C4-2B (cell line): ENCODE measurements around the gene GRID1.

Source experiments
- H3K27ac ChIP-seq: fragments of 450-650 bp; 2 replicates; pipeline ENCODE4 v1.5.1; 2017
- ZFX ChIP-seq: fragments of 450-650 bp; IDR thresholded peaks from 2 replicates; pipeline ENCODE4 v1.6.1; 2017
- TF ChIP-seq, protein P1 (sequence below): fragments of 450-650 bp; conservative IDR thresholded peaks from 2 replicates; pipeline ENCODE4 v1.5.1; 2017; ENCODE audit warnings: mild to moderate bottlenecking

Gene GRID1

DNA sequence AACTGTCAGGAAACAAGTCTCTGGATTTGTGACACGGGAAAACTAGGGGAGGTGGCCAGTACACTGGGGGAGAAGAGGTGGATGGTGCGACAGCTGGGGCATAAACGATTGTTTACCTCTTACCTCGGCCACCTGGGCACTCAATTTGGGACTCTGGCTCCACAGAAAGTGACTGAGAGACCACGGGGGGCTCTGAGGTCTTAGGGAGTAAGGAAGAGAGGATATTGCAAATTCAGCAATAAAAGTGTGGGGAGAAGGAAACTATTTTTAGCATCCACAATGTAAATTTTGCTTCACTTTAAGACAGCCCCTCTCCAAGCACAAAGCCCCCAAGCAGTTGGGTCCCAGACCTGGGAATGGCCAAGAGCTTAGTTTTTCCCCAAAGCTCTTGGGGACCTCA lies 440.5 kb downstream of the GRID1 start:
- no peak for TF ChIP-seq ZFX
- TF ChIP-seq, protein P1, sequence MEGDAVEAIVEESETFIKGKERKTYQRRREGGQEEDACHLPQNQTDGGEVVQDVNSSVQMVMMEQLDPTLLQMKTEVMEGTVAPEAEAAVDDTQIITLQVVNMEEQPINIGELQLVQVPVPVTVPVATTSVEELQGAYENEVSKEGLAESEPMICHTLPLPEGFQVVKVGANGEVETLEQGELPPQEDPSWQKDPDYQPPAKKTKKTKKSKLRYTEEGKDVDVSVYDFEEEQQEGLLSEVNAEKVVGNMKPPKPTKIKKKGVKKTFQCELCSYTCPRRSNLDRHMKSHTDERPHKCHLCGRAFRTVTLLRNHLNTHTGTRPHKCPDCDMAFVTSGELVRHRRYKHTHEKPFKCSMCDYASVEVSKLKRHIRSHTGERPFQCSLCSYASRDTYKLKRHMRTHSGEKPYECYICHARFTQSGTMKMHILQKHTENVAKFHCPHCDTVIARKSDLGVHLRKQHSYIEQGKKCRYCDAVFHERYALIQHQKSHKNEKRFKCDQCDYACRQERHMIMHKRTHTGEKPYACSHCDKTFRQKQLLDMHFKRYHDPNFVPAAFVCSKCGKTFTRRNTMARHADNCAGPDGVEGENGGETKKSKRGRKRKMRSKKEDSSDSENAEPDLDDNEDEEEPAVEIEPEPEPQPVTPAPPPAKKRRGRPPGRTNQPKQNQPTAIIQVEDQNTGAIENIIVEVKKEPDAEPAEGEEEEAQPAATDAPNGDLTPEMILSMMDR: no peak

DNA sequence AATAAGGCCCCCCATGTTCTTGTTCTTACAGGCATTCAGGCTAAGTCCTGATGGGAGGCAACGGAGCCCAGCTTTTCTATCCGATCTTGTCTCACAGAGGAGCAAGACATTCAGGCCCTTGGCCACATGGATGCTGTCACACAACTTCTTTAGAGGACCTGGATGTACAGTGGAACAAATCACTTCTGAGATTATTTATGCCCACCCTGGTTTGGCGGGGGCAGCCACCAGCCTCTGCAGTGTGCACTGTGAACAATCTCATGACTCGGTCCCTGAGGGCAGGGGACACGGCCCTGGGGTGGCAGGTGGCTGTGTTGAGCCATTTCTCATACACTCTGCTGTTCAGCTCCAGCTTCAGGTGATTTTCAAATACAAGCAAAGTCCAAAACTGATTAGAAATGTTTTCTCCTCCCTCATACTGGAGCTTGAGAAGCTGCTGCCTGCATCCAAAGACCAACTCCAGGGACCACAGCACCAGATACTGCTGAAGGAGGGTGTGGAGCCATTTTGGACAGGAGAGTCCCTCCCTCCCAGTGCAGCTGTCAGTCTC lies 441.3 kb downstream of the GRID1 start:
- no peak for TF ChIP-seq ZFX
- TF ChIP-seq, protein P1: no peak
- H3K27ac ChIP-seq: no peak overlapping the region

More for the DNA sequence above, 440.5 kb downstream of the GRID1 start:
- H3K27ac ChIP-seq: no peak overlapping the region

DNA sequence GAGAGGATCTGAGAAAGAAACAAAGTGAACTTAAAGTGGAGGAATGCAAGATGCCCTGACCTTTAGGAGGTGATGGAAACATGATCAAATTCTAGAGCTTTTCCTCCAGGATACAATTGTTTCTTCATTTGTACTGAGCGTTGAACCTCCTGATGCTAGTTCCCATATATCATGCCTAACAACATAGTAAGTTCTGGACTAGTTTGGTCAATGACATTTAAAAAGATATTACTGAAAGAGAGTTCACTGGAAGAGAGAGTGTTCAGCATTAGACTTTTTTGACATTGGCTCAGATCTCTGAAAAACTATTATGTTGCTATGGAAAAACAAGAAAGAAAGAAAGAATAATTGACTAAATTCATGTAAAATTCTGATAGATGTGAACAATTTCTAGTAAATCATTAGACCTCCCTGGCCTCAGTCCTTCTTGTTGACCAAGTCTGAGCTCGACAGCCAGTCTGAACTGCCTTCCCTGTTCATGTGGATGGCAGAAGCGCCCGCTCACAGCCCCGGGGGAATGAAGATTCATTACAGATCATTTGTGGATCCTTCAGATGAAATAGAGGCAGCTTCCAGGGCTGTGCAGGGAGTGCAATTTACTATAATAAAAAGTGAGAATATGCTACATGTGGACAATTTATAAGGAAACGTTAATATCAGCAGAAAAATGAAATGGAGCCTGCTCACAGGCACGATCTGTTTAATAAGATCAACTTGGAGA lies 442.1 kb downstream of the GRID1 start:
- no peak overlapping the region for H3K27ac ChIP-seq
- TF ChIP-seq, protein P1: no peak
- TF ChIP-seq ZFX: no peak

DNA sequence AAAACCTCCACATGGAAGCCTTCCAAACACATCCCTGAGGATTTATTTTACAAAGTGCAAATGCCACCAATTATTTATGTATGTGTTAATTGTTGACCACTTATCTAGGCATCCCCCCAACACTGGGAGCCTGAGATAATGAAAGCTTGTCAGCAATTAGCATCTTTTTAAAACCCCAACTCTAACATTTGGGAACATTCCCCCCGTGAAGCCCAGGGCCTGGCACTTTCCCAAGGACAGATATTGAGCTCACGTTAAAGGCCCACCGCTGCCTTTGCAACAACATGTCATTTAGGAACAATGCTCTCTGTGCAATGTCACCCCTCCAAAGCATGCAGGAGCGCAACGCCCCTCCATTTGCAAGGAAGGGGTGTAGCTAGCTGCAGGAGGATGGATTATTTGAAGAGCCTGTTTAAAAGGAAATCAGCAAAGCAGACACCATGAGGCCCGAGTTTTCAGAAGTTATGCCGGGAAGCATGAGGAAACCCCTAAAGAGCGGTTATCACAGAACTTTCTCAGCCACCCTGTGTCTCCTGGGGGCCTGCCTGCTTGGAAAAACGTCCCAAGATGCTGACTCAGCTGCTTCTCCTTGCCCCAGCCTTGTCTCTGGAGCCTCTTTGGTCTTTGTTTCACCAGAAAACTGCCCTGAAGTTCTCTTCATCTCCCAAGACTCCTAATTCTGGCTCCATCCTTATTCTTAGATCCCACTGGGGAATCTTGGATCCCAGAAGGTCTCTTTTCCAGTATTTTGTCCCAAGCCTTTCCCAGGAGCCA lies 444.1 kb downstream of the GRID1 start:
- H3K27ac ChIP-seq: no peak overlapping the region
- TF ChIP-seq ZFX: no peak

DNA sequence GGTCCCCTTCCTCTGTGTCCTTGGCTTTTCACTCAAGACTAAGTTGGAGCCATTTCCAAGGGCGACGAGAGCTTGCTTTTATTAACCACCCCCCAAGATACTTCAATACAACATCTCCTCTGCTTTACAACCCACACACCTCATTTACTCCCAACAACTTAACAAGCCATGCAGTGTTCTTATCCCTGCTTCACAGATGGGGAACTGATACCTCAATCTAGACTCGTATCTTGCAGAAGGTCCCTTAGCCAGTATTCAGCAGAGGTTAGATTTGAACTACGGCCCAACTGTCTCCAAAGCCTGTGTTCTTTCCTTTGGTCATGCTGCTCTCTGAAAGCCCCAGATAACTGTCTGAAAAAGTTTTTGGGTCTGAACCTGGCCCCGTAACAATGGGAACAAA lies 444.8 kb downstream of the GRID1 start:
- TF ChIP-seq, protein P1: no peak
- TF ChIP-seq ZFX: no peak
- no peak overlapping the region for H3K27ac ChIP-seq

DNA sequence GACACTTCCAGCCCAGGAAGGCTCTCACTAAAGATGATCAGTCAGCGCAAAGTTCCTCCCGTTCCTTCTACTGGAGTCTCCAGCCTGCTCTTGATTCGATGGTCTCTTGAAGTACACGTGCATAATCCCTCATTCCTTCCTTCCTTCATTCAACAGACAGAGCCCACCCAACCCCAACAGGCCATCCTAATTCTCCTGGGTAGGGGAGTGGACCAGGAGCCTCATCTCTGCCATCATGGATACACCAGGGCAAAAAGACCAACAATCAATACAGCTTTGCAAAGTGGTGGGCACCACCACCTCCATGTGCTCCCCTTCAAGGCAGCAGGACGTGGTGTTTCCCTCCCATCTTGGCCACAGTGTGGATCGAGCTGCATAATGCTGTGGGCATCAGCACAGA lies 446.3 kb downstream of the GRID1 start:
- TF ChIP-seq, protein P1: no peak
- no peak for TF ChIP-seq ZFX
- H3K27ac ChIP-seq: no peak overlapping the region

DNA sequence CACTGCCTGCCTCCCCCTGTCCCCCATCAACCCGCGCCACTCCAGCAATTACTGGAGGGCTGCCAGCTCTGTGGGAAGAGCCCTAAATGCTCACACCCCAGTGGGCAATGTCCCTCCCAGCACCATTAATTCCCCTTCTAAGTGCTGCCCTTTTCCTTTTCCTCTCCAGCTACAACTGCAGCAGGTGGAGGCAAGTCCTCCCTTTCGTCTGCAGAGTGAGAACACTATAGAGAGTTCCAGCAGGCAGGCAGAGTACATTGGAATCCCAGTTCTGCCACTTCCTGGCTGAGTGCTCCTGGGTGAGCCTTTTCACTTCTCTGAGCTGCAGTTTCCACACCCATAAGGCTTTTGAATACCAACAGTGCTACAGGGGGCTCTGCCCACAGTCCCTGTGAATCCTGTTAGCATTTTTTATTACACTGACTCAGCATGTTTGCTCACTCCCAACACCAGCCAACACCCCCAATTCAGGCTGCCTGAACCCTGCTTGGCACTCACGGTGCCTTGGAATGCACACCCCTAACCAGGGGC lies 447.0 kb downstream of the GRID1 start:
- no peak overlapping the region for H3K27ac ChIP-seq
- TF ChIP-seq, protein P1: no peak
- no peak for TF ChIP-seq ZFX
